Peyer's patch (tissue), 4 donors: ENCODE measurements around the gene CATSPERD. TPM values are rescaled to one million over a fixed set of nuclear protein-coding genes. Genes with fewer than 3 reads are reported as not detected.
"Not testable (repeated sequence)": the region's sequence is repeated elsewhere in the genome, so short reads cannot be mapped to it uniquely, and the experiment has no call there.

Source experiments
- DNase-seq, 3 donors: peaks; one replicate each; pipeline ENCODE4 v3.0.0-alpha.2; 2017 to 2019
- H3K27ac ChIP-seq, 4 donors: fragments of 200-600 bp; sonication (generic); one replicate each; pipeline ENCODE4 v1.5.1; 2016 to 2019
- H3K27me3 ChIP-seq, 2 donors: fragments of 200-600 bp; sonication (generic); one replicate each; pipeline ENCODE4 v1.5.1; 2019
- H3K36me3 ChIP-seq, 3 donors: fragments of 200-600 bp; sonication (generic); one replicate each; pipeline ENCODE4 v1.5.1; 2016 to 2019
- H3K4me1 ChIP-seq, 4 donors: fragments of 200-600 bp; sonication (generic); one replicate each; pipeline ENCODE4 v1.5.1; 2016 to 2019
- H3K4me3 ChIP-seq, 4 donors: fragments of 200-600 bp; sonication (generic); 1 replicate in 3 of 4; 2 replicates in 1 of 4; pipeline ENCODE4 v1.5.1; 2016 to 2019; ENCODE audit warnings: mild to moderate bottlenecking in 1 of 4
- H3K9me3 ChIP-seq, 4 donors: fragments of 200-600 bp; sonication (generic); one replicate each; pipeline ENCODE4 v1.5.1; 2016 to 2019; ENCODE audit warnings: mild to moderate bottlenecking in 1 of 4
- POLR2A ChIP-seq, 2 donors: fragments of 450-650 bp; IDR thresholded peaks; one replicate each; pipeline ENCODE4 v1.5.1; 2017; ENCODE audit warnings: antibody characterized with exemption in 2 of 2, mild to moderate bottlenecking in 2 of 2, moderate library complexity in 2 of 2
- total RNA-seq, 4 donors: library from RNA; depleted of rRNA; stranded (reverse); fragments of >200 nt; gene quantifications; one replicate each; pipeline ENCODE4 v1.1.0, GENCODE V29; 2016
- TF ChIP-seq, protein P1 (sequence below), 6 experiments: fragments of 450-650 bp in 4 of 6; fragments of 200-600 bp in 2 of 6; sonication (generic) in 1 of 6; IDR thresholded peaks; one replicate each; pipeline ENCODE4 v1.5.1; 2017 to 2019; ENCODE audit warnings: antibody characterized with exemption in 6 of 6, mild to moderate bottlenecking in 3 of 6, moderate library complexity in 1 of 6

Gene CATSPERD
- total RNA-seq, 4 donors from 2014 or later, result not detected

DNA sequence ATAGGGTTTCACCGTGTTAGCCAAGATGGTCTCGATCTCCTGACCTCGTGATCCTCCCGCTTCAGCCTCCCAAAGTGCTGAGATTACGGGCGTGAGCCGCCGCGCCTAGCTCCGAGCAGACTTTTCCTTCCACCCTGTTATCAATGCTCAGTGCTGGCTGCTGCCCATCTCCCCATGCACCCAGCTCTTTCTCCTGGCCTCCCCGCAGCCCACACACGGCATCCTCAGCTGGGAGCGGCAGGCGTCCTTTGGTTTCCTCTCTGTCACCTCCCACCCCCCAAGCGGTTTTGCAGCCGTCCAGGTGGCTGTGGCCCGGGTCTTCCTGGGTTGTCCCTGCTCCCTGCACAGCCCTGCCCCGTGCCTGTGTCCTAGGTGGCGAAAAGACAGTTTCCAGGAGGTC lies 52.0 kb downstream of the CATSPERD start:
- TF ChIP-seq, protein P1, sequence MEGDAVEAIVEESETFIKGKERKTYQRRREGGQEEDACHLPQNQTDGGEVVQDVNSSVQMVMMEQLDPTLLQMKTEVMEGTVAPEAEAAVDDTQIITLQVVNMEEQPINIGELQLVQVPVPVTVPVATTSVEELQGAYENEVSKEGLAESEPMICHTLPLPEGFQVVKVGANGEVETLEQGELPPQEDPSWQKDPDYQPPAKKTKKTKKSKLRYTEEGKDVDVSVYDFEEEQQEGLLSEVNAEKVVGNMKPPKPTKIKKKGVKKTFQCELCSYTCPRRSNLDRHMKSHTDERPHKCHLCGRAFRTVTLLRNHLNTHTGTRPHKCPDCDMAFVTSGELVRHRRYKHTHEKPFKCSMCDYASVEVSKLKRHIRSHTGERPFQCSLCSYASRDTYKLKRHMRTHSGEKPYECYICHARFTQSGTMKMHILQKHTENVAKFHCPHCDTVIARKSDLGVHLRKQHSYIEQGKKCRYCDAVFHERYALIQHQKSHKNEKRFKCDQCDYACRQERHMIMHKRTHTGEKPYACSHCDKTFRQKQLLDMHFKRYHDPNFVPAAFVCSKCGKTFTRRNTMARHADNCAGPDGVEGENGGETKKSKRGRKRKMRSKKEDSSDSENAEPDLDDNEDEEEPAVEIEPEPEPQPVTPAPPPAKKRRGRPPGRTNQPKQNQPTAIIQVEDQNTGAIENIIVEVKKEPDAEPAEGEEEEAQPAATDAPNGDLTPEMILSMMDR (IDR thresholded peaks at IDR 0.05), result no peak
- no peak for TF ChIP-seq POLR2A (IDR thresholded peaks at IDR 0.05)
- DNase-seq, result no peak
- Histone ChIP-seq H3K9me3 (no peaks in the 10 kb centered on the region), H3K27me3 (no peaks in the 10 kb centered on the region), H3K4me1 (no peaks in the 10 kb centered on the region), H3K4me3 (no peak overlapping the region), H3K36me3 (no peaks in the 10 kb centered on the region), H3K27ac (no peak overlapping the region)

DNA sequence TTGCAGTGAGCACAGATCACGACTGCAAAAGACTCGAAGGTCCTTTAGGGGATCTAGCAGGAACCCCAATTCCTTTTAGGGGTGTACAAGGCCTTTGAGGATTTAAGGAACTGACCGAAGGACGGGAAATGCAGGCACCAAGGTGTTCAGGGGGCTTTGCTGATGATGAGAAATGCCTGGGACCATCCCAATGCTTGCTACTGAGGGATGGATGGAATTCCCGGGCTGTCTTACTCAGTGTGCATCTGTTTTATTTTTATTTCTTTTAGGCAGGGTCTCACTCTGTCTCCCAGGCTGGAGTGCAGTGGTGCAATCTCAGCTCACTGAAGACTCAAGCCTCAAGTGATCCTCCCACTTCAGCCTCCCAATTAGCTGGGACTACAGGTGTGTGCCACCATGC lies 52.8 kb downstream of the CATSPERD start:
- no peak overlapping the region for H3K4me3 ChIP-seq
- TF ChIP-seq POLR2A (IDR thresholded peaks at IDR 0.05), result no peak
- TF ChIP-seq, protein P1 (IDR thresholded peaks at IDR 0.05), result no peak
- H3K27me3 ChIP-seq, result no peaks in the 10 kb centered on the region
- no peaks in the 10 kb centered on the region for H3K36me3 ChIP-seq
- no peaks in the 10 kb centered on the region for H3K9me3 ChIP-seq
- no peaks in the 10 kb centered on the region for H3K4me1 ChIP-seq
- DNase-seq, result no peak
- no peak overlapping the region for H3K27ac ChIP-seq

DNA sequence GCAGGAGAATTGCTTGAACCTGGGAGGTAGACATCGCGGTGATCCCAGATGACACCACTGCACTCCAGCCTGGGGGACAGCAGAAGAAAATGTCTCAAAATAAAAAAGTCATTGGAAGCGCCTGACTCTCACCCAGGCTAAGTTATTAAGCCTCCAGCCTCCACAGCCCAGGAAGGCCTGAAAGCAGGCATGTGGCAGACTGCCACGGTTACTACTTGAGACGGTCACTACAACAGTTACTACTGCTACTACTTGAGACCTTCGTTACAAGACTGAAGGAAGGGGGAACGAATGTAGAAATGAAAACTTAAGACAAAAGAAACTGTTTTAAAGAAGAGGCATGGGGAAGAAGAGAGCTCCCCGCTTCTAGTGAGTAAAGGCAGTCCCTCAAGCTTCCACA lies 54.5 kb downstream of the CATSPERD start:
- no peak for DNase-seq
- no peak for TF ChIP-seq POLR2A (IDR thresholded peaks at IDR 0.05)
- TF ChIP-seq, protein P1 (IDR thresholded peaks at IDR 0.05), result no peak
- Histone ChIP-seq H3K27me3 (no peaks in the 10 kb centered on the region), H3K4me3 (no peak overlapping the region), H3K36me3 (no peaks in the 10 kb centered on the region), H3K27ac (no peak overlapping the region), H3K4me1 (no peaks in the 10 kb centered on the region), H3K9me3 (no peaks in the 10 kb centered on the region)

DNA sequence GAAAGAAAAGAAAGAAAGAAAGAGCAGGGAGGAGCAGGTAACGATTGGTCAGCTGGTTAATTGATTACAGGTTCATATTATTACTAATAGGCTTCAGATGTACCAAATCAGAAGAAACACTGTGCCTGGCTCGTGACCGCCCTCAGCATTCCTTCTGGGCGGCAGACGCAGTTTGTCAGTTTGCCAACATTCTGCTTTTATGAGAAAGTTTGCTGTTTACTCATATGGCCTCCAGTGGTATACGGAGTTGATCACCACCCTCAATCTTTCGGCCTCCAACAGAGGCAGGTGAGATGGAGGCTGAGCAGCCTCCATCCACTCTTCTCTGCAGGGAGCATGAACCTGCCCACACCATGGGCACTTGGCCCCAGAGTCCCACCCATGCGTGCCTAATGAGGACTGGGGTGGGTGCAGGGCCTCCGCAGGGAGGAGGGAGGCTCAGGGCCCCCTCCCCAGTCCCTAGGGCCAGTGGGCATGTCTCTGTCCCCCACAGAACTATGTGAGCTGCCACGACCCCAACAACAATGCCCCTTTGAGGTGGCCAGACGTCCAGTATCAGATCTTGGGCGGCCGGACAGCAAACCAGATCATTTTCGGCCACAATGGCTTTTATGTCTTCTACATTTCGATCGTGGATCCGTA lies 55.4 kb downstream of the CATSPERD start:
- Histone ChIP-seq H3K4me3 (no peak overlapping the region), H3K36me3 (no peaks in the 10 kb centered on the region), H3K4me1 (no peaks in the 10 kb centered on the region), H3K9me3 (no peaks in the 10 kb centered on the region), H3K27ac (no peak overlapping the region), H3K27me3 (no peaks in the 10 kb centered on the region)
- TF ChIP-seq, protein P1 (IDR thresholded peaks at IDR 0.05), result no peak
- TF ChIP-seq POLR2A (IDR thresholded peaks at IDR 0.05), result no peak
- no peak for DNase-seq

DNA sequence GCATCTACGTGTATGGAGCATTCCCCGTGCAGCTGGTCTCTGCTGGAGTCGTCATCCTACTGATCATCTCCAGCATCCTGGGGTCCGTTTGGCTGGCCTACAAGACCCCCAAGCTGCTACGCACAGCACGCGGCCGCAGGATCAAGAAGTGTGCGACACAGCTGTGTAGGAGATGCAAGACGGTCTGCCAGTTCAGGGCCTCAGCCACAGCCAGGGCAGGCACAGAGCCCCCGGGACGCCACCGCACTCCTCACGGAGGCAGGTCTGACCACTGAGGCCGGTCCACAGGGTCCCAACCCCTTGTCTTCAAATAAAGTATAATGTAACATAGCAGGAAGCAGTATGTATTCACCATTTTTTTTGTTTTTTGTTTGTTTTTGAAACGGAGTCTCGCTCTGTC lies 58.0 kb downstream of the CATSPERD start:
- no peaks in the 10 kb centered on the region for H3K9me3 ChIP-seq
- TF ChIP-seq, protein P1 (IDR thresholded peaks at IDR 0.05), result no peak
- TF ChIP-seq POLR2A (IDR thresholded peaks at IDR 0.05), result no peak
- no peaks in the 10 kb centered on the region for H3K27me3 ChIP-seq
- DNase-seq, result no peak
- H3K4me3 ChIP-seq, result no peak overlapping the region
- no peaks in the 10 kb centered on the region for H3K4me1 ChIP-seq
- no peak overlapping the region for H3K27ac ChIP-seq
- H3K36me3 ChIP-seq, result peaks cover 0 to 1% (median 0%) of the 10 kb centered on the region in 3 donors

DNA sequence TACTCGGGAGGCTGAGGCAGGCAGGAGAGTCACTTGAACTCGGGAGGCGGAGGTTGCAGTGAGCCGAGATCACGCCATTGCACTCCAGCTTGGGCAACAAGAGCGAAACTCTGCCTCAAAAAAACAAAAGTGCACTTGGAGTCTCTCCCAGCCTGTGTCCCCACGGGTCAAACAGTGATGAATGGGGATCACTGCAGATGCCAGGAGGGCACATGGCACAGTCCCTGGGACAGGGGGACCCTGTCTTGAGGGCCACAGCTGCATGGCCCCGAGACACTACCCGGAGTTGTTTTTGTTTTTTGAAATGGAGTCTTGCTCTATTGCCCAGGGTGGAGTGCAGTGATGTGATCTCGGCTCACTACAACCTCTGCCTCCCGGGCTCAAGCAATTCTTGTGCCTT lies 60.5 kb downstream of the CATSPERD start:
- H3K27ac ChIP-seq, H3K27me3 ChIP-seq, DNase-seq, H3K4me1 ChIP-seq, H3K4me3 ChIP-seq, H3K9me3 ChIP-seq: not testable (repeated sequence)
- peaks cover 0 to 26% (median 0%) of the 10 kb centered on the region in 3 donors for H3K36me3 ChIP-seq
